Endometrial microvascular endothelial cells (primary cell): ENCODE results near the gene PTPRM. TPM values are rescaled to one million over a fixed set of nuclear protein-coding genes. Genes with fewer than 3 reads are reported as not detected.

Experiments used
- in situ Hi-C: cut with HindIII; loops from 2 replicates; pipeline ENCODE4 v1.10.0; 2017; ENCODE audit warnings: low sequenced_read_pairs, low pct_unique_long_range_greater_than_20kb; ENCODE audit errors: inconsistent ontology term
- total RNA-seq: library from RNA; depleted of rRNA; stranded (reverse); fragments of >200 nt; gene quantifications from one replicate; pipeline ENCODE4 v1.2.3, GENCODE V29; 2015; ENCODE audit errors: inconsistent ontology term

PTPRM gene
- total RNA-seq, 1 donor from 2014 or later = 59.6 TPM

GRCh38 chr18:8065284-8065683 lies 498.2 kb downstream of the PTPRM start:
- in situ Hi-C loops = no loop called here

GRCh38 chr18:8065773-8066172 lies 498.7 kb downstream of the PTPRM start:
- in situ Hi-C loops = no loop called here

GRCh38 chr18:8069708-8070107 lies 502.6 kb downstream of the PTPRM start:
- in situ Hi-C loops = no loop called here

GRCh38 chr18:8073167-8073566 lies 506.1 kb downstream of the PTPRM start:
- in situ Hi-C loops = no loop called here

- in situ Hi-C loops = no loop called here
These were observed 513.0 kb downstream of the PTPRM start for GRCh38 chr18:8080092-8080491.

- in situ Hi-C loops = no loop called here
These were observed 514.2 kb downstream of the PTPRM start for GRCh38 chr18:8081267-8081666.

- in situ Hi-C loops = no loop called here
These were observed 514.9 kb downstream of the PTPRM start for GRCh38 chr18:8081872-8082553.

GRCh38 chr18:8084160-8084559 lies 517.0 kb downstream of the PTPRM start:
- in situ Hi-C loops = no loop called here

- in situ Hi-C loops = no loop called here
These were observed 521.5 kb downstream of the PTPRM start for GRCh38 chr18:8088626-8089025.

- in situ Hi-C loops = no loop called here
These were observed 523.9 kb downstream of the PTPRM start for GRCh38 chr18:8091035-8091434.

- in situ Hi-C loops = no loop called here
These were observed 528.9 kb downstream of the PTPRM start for GRCh38 chr18:8095947-8096570.

- in situ Hi-C loops = no loop called here
These were observed 530.3 kb downstream of the PTPRM start for GRCh38 chr18:8097399-8097798.

GRCh38 chr18:8097927-8098326 lies 530.8 kb downstream of the PTPRM start:
- in situ Hi-C loops = no loop called here

GRCh38 chr18:8106603-8107002 lies 539.5 kb downstream of the PTPRM start:
- in situ Hi-C loops = no loop called here

GRCh38 chr18:8107426-8107825 lies 540.3 kb downstream of the PTPRM start:
- in situ Hi-C loops = no loop called here

GRCh38 chr18:8114480-8114879 lies 547.4 kb downstream of the PTPRM start:
- in situ Hi-C loops = no loop called here

GRCh38 chr18:8116341-8117005 lies 549.4 kb downstream of the PTPRM start:
- in situ Hi-C loops = no loop called here

- in situ Hi-C loops = no loop called here
These were observed 549.9 kb downstream of the PTPRM start for GRCh38 chr18:8117006-8117371.

- in situ Hi-C loops = no loop called here
These were observed 554.0 kb downstream of the PTPRM start for GRCh38 chr18:8121101-8121500.

- in situ Hi-C loops = no loop called here
These were observed 554.9 kb downstream of the PTPRM start for GRCh38 chr18:8121942-8122480.
